Osteocyte (in vitro differentiated cells): Measurements from ENCODE around the gene TAF15. TPM values are rescaled to one million over a fixed set of nuclear protein-coding genes. Genes with fewer than 3 reads are reported as not detected.

Experiments used
- DNase-seq: peaks from one replicate; pipeline ENCODE4 v3.0.0; 2021; ENCODE audit warnings: mixed read lengths; ENCODE audit not compliant: unreplicated experiment; ENCODE audit errors: extremely low spot score
- H3K27ac Mint-ChIP-seq: one replicate; pipeline ENCODE4 v1.8.0; 2021; ENCODE audit warnings: mild to moderate bottlenecking, mixed read lengths; ENCODE audit not compliant: unreplicated experiment
- H3K27me3 Mint-ChIP-seq: one replicate; pipeline ENCODE4 v1.8.0; 2021; ENCODE audit warnings: mixed read lengths; ENCODE audit not compliant: unreplicated experiment
- H3K36me3 Mint-ChIP-seq: one replicate; pipeline ENCODE4 v1.8.0; 2021; ENCODE audit warnings: mixed read lengths; ENCODE audit not compliant: unreplicated experiment
- H3K4me1 Mint-ChIP-seq: one replicate; pipeline ENCODE4 v1.8.0; 2021; ENCODE audit warnings: mixed read lengths; ENCODE audit not compliant: unreplicated experiment
- H3K4me3 Mint-ChIP-seq: one replicate; pipeline ENCODE4 v1.8.0; 2021; ENCODE audit warnings: mild to moderate bottlenecking, moderate library complexity, mixed read lengths; ENCODE audit not compliant: unreplicated experiment
- H3K9me3 Mint-ChIP-seq: one replicate; pipeline ENCODE4 v1.8.0; 2021; ENCODE audit warnings: mixed read lengths; ENCODE audit not compliant: unreplicated experiment
- CTCF ChIP-seq: fragments of 200-600 bp; sonication (generic); IDR thresholded peaks from 2 replicates; pipeline ENCODE4 v1.5.0; 2021; ENCODE audit warnings: antibody characterized with exemption, mild to moderate bottlenecking, moderate library complexity
- total RNA-seq: library from RNA; stranded (reverse); gene quantifications from 2 replicates; pipeline ENCODE4 v1.2.1, GENCODE V29; 2021

Gene TAF15
- total RNA-seq, 1 donor from 2014 or later = 157 TPM

GRCh38 chr17:35847006-35847405 is 37.7 kb downstream of the TAF15 start:
- Mint-ChIP-seq H3K9me3 (no peaks in the 10 kb centered on the region), H3K27ac (no peak overlapping the region), H3K4me1 (no peaks in the 10 kb centered on the region), H3K36me3 (peaks cover 55% of the 10 kb centered on the region), H3K27me3 (no peaks in the 10 kb centered on the region), H3K4me3 (no peak overlapping the region)
- no peak for DNase-seq
- no peak for TF ChIP-seq CTCF

- H3K4me3 Mint-ChIP-seq = no peak overlapping the region
- no peak for TF ChIP-seq CTCF
- H3K36me3 Mint-ChIP-seq = peaks cover 56% of the 10 kb centered on the region
- no peak overlapping the region for H3K27ac Mint-ChIP-seq
- no peaks in the 10 kb centered on the region for H3K27me3 Mint-ChIP-seq
- no peaks in the 10 kb centered on the region for H3K9me3 Mint-ChIP-seq
- no peak for DNase-seq
- no peaks in the 10 kb centered on the region for H3K4me1 Mint-ChIP-seq
These were observed 38.5 kb downstream of the TAF15 start for GRCh38 chr17:35847633-35848373.

DNA sequence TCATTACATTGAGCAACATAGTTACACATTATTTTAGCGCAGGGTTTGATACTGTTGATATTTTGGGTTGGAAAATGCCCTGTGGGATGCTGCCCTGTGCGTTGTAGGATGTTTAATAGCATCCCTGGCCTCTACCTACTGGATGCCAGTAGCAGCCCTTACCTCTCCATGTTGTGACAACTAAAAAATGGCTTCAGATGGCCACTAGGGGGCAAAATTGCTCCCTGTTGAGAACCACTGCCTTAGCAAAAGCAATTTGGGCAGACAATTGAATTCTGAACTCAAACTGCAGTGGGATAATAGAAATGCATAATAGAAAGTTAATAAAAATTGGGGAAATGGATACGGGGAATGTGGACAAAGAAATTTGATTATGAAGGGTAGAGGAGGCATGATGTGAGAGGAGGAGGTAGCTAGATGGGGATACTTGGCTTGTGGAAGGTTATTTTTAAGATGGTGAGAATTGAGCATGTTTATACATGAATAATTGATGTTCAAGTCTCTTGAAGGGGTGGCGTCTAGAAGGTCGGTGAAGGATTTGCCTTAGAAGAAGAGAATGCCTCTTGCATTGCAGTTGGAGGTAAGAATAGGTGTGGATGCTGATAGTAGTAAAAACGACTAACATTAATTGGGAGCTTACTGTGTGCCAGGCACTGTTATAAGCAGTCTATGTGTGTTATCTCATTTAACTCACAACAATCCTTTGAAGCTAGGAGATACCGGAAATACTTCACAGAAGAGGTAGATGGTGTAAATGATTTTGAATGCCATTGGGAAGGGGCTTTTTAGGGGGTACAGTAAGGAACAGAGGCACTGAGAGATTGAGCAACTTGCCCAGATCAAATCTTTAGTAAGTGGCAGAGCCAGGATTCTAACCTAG is 40.4 kb downstream of the TAF15 start:
- peak; percentile 80 for TF ChIP-seq CTCF
- Mint-ChIP-seq H3K4me3 (no peak overlapping the region), H3K9me3 (no peaks in the 10 kb centered on the region), H3K36me3 (peaks cover 54% of the 10 kb centered on the region), H3K4me1 (no peaks in the 10 kb centered on the region), H3K27ac (no peak overlapping the region), H3K27me3 (no peaks in the 10 kb centered on the region)
- no peak for DNase-seq

DNA sequence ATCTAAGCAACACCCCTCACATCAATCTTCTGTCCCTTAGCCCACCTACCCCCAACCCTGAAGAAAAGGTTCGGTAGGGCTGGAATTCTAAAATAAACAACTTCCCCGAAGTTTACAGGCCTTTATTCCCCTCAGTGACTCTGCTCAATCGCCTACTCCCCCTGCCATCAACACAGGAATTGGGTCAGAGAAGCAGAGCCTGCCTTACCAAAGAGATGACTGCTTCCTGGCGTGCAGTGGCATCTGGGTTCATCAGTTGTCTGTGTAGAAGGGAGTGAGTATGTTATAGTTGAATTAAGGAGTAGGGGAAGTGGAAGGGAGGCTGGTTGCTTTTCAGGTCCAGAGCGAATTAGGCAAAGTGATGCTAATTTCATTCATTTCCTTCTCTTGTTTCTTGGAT is 46.7 kb downstream of the TAF15 start:
- no peak for TF ChIP-seq CTCF
- Mint-ChIP-seq H3K36me3 (peaks cover 34% of the 10 kb centered on the region), H3K27ac (no peak overlapping the region), H3K4me3 (no peak overlapping the region), H3K4me1 (no peaks in the 10 kb centered on the region), H3K27me3 (no peaks in the 10 kb centered on the region), H3K9me3 (no peaks in the 10 kb centered on the region)
- no peak for DNase-seq

DNA sequence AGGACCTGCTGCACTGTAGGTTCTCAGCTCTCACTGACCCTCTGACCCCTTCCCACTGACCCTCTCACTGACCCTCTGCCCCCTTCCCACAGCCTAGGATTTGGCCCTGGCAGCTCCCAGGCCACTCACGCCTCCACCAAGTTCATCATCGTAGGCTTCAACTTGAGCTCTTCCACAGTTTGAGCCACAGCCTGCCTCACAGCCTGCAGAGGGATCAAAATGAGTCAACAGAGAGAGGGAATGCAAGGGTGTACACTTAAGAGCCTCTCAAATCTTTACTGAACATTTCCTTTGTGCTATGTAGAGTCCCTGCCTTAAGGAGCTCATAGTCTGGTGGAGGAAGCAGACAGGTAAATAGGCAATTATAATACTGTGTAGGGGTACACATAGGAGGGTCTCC is 47.3 kb downstream of the TAF15 start:
- no peak overlapping the region for H3K4me3 Mint-ChIP-seq
- H3K36me3 Mint-ChIP-seq = peaks cover 29% of the 10 kb centered on the region
- no peaks in the 10 kb centered on the region for H3K9me3 Mint-ChIP-seq
- TF ChIP-seq CTCF = no peak
- no peak for DNase-seq
- H3K27ac Mint-ChIP-seq = no peak overlapping the region
- H3K27me3 Mint-ChIP-seq = no peaks in the 10 kb centered on the region
- no peaks in the 10 kb centered on the region for H3K4me1 Mint-ChIP-seq
